ENCODE results near the gene WDR36.

DNA sequence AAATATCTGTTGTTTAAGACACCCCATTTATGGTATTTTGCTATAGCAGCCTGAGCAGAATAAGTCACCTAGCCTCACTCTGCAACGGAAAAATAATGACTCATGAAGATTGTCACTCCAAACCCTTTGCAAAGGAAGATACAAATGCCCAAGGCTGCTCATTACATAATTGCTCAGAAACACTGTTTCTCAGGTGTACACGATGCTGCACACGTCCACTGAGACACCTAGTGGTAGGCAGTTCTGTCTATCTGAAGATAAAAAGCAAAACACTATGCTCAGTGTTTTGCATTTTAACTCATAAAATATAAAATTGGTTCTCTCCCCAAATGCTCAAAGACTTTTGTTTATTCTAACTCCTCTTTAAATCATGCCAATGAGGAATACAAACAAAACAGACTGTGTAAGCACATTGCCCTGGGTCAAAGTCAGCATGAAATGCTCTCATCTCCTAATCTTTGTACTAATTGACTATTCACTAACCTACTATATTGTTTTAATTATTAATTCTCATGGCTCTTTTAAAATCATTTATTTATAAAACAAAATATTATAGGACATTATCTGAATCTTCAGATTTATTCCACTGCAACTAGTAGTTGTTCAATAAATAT is 28.3 kb upstream of the WDR36 start:
- TF ChIP-seq, protein P1, sequence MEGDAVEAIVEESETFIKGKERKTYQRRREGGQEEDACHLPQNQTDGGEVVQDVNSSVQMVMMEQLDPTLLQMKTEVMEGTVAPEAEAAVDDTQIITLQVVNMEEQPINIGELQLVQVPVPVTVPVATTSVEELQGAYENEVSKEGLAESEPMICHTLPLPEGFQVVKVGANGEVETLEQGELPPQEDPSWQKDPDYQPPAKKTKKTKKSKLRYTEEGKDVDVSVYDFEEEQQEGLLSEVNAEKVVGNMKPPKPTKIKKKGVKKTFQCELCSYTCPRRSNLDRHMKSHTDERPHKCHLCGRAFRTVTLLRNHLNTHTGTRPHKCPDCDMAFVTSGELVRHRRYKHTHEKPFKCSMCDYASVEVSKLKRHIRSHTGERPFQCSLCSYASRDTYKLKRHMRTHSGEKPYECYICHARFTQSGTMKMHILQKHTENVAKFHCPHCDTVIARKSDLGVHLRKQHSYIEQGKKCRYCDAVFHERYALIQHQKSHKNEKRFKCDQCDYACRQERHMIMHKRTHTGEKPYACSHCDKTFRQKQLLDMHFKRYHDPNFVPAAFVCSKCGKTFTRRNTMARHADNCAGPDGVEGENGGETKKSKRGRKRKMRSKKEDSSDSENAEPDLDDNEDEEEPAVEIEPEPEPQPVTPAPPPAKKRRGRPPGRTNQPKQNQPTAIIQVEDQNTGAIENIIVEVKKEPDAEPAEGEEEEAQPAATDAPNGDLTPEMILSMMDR (IDR thresholded peaks at IDR 0.05; ENCODE audit: low read depth, low read length) = peak; percentile 69
- TF ChIP-seq EZH2phosphoT487 (IDR thresholded peaks at IDR 0.05; ENCODE audit: low read depth) = no peak

All from OCI-LY3 (cell line).